Thoracic aorta endothelial cell (primary cell): ENCODE data around the gene HIBADH. TPM values are rescaled to one million over a fixed set of nuclear protein-coding genes. Genes with fewer than 3 reads are reported as not detected.

Experiments
- total RNA-seq: library from RNA; depleted of rRNA; stranded (reverse); fragments of >200 nt; gene quantifications from 2 replicates; pipeline ENCODE4 v1.2.3, GENCODE V29; 2012

HIBADH gene
- 32.7 and 34.1 TPM in 2 replicates for total RNA-seq

DNA sequence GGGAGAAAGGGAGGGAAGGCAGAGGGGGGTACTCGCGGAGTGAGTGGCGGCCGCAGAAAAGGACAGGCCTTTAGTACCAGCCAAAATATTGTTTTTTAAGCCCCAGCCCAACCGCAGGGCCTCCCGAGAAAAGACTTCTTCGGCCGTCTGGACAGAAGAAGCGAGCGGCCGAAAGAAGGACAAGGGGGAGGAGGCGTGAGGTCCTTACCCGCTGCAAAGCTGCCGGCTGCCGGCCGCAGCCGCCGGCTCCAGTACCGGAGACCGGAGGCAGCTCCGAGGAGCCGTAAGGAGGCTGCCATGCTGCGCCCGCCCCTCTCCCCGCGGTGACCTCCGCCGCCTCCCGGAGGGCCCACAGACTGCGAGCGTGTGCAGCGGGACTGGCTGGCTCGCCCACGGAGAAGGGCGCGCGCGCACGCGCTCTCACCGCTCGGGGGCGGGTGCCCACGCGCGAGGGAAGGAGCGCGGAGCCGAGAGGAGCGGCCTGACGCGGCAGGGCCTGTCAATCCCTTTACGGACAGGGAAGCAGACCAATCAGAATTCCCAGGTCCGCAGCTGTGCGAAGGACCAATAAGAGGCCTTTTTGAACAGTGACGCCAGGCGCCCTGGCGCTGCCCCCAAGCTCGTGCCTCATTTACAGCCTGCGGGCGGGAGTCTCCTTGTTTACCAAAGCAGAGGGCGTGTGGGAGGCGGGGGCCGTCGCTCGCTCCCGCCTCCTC, at the start of gene HIBADH:
Gene HIBADH (minus strand): TSS at position 394 of the 716 bp plus-strand sequence. CDS start 95 bp downstream, at position 299.

Other genes starting within 250 kb of the HIBADH start
- gene TAX1BP1, start 77.3 kb upstream of the HIBADH start, total RNA-seq: 82.9 and 87.8 TPM in 2 replicates